MG63 (cell line): Measurements from ENCODE around the gene HUNK. TPM values are rescaled to one million over a fixed set of nuclear protein-coding genes. Genes with fewer than 3 reads are reported as not detected.

ENCODE experiments used
- DNase-seq: peaks from one replicate; pipeline ENCODE4 v3.0.0-alpha.2; 2020
- H3K27me3 ChIP-seq: fragments of 250-450 bp; sonication (Bioruptor Pico); 2 replicates; pipeline ENCODE4 v1.5.1; 2020; ENCODE audit warnings: mild to moderate bottlenecking, moderate library complexity
- H3K36me3 ChIP-seq: fragments of 250-450 bp; sonication (Bioruptor Pico); 2 replicates; pipeline ENCODE4 v1.5.1; 2020; ENCODE audit warnings: mild to moderate bottlenecking, moderate library complexity
- H3K4me3 ChIP-seq: fragments of 250-450 bp; sonication (Bioruptor Pico); 2 replicates; pipeline ENCODE4 v1.5.1; 2020; ENCODE audit warnings: mild to moderate bottlenecking, moderate library complexity
- H3K9me3 ChIP-seq: fragments of 250-450 bp; sonication (Bioruptor Pico); 2 replicates; pipeline ENCODE4 v1.5.1; 2020; ENCODE audit warnings: mild to moderate bottlenecking, moderate library complexity
- total RNA-seq: library from RNA; depleted of rRNA; stranded (reverse); fragments of >200 nt; shearing (Covaris generic); gene quantifications from 2 replicates; pipeline ENCODE4 v1.2.3, GENCODE V29; 2014; ENCODE audit warnings: low replicate concordance

HUNK gene
- total RNA-seq, 1 experiment from 2014 or later, result 0.23 TPM

DNA sequence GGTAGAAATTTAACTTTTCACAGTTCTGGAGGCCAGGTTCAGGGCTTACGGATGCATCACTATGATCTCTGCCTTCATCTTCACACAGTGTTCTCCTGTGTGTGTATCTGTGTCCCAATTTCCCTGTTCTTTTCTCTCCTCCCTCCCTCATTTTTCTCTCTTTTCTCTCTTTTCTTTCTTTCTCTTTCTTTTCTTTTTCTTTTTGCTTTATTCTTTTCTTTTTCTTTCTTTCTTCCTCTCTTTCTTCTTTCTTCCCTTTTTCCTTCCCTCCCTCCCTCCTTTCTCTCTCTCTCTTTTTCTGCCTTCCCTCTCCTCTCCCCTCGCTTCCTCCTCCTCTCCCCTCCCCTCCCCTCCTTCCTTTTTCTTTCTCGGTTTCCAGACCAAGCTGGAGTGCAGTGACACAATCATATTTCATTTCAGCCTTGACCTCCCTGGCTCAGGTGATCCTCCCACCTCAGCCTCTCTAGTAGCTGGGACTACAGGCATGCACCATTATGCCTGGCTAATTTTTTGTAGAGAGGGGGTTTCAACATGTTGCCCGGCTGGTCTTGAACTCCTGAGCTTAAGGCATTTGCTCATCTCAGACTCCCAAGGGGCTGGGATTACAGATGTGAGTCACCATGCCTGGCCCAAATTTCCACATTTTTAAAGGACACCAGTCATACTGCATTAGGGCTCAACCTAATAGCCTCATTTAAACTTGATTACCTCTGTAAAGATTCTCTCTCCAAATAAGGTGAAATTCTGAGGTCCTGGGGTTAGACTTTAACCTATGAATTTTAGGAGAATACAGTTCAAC lies 115.9 kb downstream of the HUNK start:
- peak; percentile 25 for DNase-seq
- no peaks in the 10 kb centered on the region for H3K36me3 ChIP-seq
- no peak overlapping the region for H3K4me3 ChIP-seq
- H3K27me3 ChIP-seq, result no peaks in the 10 kb centered on the region
- H3K9me3 ChIP-seq, result no peaks in the 10 kb centered on the region

DNA sequence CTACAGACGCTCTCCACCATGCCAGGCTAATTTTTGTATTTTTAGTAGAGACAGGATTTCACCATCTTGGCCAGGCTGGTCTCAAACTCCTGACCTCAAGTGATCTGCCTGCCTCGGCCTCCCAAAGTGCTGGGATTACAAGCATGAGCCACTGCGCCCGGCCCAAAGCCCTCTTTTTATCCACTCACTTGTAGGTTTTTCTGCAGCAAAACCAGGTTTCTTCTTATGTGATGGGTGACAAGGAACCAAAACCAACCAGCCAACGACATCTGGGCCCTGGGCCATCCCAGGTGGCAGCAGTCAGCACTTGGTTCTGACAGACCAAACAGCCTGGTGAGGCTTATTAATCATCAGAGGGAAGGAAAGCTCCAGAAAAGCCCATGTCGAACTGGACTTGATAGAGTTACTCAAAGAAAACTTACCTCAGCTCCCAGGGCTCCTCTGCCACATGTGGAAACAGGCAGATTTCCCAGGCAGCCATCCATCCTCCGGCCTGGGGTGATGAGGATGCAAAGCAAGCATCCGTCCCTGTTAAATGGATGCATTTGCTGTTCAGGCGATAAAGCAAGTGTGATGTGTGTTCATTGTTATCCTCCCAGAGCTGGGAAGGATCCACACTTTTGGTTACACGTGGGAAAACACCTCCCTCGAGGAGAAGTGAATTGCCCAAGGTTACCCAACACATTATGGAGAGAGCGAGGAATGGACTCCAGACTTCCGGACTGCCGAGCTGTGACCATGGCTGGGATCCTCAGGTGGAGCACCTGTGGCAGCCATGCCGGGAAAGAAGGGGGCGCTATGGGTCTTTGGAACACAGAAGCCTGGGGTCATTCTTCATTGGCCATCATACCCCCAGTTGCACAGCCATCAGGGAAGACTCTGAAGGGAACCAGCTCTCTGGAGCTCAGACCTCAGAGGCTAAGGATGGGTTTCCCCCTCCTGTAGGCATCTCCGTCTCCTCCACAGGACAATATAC lies 118.8 kb downstream of the HUNK start:
- no peaks in the 10 kb centered on the region for H3K9me3 ChIP-seq

DNA sequence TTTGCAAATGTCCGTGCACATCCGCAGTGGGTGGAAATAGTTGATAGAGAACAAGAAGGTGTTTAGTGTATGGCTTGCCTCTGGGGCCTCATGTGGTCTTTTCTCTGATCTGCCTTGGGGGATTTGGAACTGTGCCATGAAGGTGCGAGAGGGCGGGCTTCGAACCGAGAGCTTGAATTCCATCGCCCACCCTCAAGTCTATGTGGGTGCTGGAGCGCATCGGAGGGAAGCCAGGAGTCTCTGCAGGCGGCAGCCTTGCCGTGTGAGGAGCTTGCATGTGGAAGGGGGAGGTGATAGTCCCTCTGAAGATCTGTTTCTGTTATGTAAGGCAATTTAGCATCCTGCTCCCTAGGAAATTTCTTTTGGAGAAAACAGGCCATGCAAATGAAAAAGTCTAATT lies 119.6 kb downstream of the HUNK start:
- Histone ChIP-seq H3K4me3 (no peak overlapping the region), H3K9me3 (no peaks in the 10 kb centered on the region), H3K27me3 (no peaks in the 10 kb centered on the region), H3K36me3 (no peaks in the 10 kb centered on the region)
- no peak for DNase-seq

More for the DNA sequence above, 118.8 kb downstream of the HUNK start:
- Histone ChIP-seq H3K4me3 (no peak overlapping the region), H3K36me3 (no peaks in the 10 kb centered on the region), H3K27me3 (no peaks in the 10 kb centered on the region)
- peak; percentile 2 for DNase-seq

DNA sequence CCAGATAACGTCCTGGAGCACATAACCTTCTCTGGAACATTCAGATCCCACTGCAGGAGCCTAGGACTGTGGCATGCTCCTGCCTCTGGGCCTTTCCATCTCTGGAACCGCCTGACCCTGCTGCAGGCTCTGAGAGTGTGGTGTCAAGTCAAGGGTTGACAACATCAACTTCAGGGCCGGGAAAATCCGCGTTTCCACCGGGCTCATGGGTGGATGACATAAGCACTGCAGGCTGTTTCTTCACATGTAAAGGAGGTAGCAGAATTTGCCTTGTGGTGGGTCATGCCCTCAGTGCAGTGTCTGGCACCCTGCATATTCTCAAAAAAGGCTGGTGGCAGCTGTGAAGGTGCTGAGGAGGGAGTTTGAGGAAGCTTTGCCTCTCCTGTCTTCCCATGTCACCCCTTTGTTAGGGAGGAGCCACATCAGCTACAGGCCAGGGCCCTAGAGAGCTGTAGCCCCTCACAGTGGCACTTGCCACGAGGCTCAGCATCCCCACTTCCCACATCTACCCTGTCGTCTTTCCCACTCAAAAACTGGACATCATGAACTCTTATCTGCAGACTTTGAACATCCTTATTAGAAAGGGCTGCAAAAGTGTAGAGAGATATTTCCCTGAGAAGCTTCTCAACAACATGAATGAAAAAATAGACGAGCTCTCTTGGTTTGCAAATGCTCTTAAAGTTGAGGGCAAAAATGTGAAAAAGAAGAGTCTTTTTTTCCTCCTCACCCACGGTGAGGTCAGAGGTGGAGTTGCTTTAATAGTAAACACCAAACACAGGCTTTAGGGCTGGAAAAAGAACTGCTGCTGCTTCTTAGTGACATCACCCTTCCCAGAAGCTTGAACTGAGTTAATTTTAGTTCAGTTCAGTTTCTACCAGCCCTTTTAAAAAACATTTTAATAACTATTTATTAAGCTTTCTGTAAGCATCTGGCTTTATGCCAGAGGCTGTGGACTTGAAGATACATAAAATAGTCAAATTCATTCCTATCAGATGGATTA lies 121.3 kb downstream of the HUNK start:
- Histone ChIP-seq H3K4me3 (no peak overlapping the region), H3K36me3 (no peaks in the 10 kb centered on the region), H3K27me3 (no peaks in the 10 kb centered on the region), H3K9me3 (no peaks in the 10 kb centered on the region)
- no peak for DNase-seq

DNA sequence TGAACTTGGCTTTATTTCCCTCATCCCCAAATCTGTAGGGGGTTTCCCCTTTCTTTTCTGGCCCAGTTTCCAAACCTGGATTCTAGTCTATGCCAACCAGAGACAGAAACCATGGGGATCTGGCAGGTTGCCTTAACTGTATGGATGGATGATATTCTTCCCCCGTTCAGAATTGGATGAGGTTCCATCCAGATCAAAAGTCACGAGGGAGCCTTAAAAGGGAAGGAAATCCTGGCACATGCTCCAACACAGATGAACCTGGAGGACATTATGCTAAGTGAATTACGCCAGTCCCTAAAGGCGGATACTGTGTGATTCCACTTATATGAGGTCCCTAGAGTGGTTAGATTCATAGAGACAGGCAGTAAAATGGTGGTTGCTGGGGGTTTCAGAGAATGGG lies 124.4 kb downstream of the HUNK start:
- H3K4me3 ChIP-seq, result no peak overlapping the region
- no peaks in the 10 kb centered on the region for H3K9me3 ChIP-seq
- DNase-seq, result no peak
- no peaks in the 10 kb centered on the region for H3K36me3 ChIP-seq
- H3K27me3 ChIP-seq, result no peaks in the 10 kb centered on the region

DNA sequence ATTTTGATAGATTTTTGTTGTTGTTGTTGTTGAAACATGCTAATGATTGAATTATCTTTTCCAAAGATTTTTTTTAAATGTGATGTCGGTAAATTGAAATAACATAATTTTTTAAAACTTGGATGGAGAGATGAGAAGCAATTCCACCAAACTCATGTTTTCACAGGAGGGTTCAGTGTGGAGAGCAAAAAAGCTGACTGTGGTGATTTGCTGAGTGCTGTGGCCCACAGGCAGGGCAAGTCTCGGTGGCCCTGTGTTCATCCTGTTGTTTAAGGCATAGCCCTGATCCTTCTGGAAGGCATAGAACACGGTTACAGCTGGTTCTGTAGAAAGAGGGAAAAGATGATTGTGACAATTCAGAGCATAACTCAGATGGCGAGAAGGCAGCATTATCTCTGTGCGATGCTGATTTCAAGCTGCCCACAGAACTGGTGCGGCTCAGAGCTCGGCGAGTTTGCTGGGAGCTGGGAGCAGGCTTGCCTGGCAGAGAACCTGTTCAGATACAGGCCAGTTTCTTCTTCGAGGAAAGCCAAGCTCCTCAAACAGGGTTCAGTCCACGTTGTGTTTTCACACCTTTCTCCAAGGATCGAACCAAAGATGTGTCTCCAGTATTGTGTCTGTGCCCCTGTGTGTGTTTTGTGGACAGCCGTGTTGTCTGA lies 127.1 kb downstream of the HUNK start:
- DNase-seq, result no peak
- H3K4me3 ChIP-seq, result no peak overlapping the region
- H3K27me3 ChIP-seq, result no peaks in the 10 kb centered on the region
- no peaks in the 10 kb centered on the region for H3K36me3 ChIP-seq
- H3K9me3 ChIP-seq, result no peaks in the 10 kb centered on the region

DNA sequence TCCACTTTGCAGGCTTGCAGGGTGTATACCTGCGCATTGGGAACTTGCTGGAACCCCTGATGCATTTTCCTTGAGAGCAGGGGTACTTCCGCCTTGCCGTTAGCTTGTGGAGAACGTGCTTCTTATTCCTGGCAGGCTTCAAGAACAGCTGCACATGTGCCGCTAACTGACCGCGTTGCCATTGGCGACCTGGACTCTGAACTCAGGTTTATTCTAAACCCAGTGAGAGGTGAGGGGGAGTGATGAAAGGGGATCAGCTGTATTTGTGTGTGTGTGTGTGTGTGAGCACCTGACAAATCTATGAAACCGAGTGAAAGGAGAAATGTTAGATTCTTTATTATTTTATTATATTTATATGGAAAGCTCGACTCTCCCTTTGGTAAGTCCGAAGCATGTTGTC lies 128.6 kb downstream of the HUNK start:
- Histone ChIP-seq H3K9me3 (no peaks in the 10 kb centered on the region), H3K36me3 (no peaks in the 10 kb centered on the region), H3K27me3 (no peaks in the 10 kb centered on the region), H3K4me3 (no peak overlapping the region)
- DNase-seq, result no peak

DNA sequence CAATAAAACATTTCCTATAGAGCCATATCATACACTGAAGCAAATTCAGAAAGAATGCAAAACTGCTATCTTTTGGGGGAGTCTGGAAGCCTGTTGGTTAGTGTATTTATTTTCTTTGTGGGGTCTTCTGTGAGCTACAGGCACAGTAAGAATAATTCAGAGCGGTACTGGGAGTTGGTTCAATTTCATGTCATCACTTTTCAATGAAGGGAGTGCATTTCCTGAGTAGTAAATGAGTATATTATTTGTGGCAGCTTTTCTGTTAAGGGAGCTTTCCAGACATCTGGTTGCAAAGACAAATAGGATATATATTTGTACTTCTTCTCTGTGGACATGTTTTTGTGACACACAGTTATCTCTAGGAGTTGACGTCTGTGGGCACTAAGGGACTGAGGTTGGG lies 130.6 kb downstream of the HUNK start:
- DNase-seq, result no peak
- Histone ChIP-seq H3K9me3 (no peaks in the 10 kb centered on the region), H3K4me3 (no peak overlapping the region), H3K27me3 (no peaks in the 10 kb centered on the region), H3K36me3 (no peaks in the 10 kb centered on the region)

DNA sequence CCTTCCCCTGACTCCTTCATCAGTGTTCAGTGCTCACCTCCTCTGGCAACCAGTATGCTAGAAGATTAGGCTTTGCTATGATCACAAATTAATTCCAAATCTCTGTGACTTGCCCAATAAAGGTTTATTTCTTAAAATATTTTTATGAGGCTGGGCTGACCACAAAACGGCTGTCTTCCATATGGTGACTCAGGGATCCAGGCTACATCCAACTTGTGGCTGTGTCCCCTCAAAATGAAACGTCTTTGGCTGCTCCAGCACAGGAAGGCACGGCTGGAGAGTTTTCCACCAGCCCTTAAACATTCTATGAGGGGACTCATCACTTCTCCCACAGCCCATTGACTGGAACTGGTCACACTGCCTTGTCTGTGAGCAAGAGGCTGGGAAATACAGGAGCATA lies 131.5 kb downstream of the HUNK start:
- no peaks in the 10 kb centered on the region for H3K36me3 ChIP-seq
- no peak for DNase-seq
- no peak overlapping the region for H3K4me3 ChIP-seq
- H3K9me3 ChIP-seq, result no peaks in the 10 kb centered on the region
- no peaks in the 10 kb centered on the region for H3K27me3 ChIP-seq

DNA sequence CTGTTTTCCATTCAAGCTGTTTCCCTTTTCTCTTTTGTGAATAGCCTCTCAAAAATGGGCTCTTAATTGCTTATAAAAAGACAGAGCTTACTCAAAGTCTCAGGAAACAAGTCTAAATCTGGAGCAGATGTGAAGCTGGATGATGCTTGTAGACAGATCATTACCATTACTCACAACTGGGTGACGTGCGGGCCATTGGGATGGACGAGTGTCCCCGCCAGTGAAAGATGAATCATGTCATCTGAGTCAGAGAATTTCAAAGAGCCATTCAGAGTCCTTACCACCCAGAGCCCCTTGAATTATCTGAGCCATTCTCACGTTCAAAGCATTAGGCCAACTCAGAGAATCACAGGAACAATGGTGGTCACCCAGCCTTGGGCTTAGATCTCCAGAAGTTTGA lies 134.6 kb downstream of the HUNK start:
- Histone ChIP-seq H3K27me3 (no peaks in the 10 kb centered on the region), H3K9me3 (no peaks in the 10 kb centered on the region), H3K36me3 (no peaks in the 10 kb centered on the region), H3K4me3 (no peak overlapping the region)
- DNase-seq, result peak; percentile 79

DNA sequence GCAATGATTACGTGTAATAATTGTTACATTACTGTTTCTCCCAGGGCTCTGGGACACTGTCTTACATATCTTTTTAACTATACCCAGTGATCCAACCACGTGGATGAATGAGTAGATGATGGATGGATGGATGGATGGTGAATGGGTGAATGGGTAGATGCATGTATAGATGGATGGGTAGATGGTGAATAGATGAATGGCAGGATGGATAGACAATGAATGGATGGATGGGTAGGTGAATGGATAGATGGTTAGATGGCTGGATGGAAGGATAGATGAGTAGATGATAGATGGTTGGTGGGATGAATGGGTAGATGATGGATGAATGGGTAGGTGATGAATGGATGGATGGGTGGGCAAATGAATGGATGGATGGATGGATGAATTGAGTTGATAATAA lies 135.9 kb downstream of the HUNK start:
- no peak overlapping the region for H3K4me3 ChIP-seq
- no peaks in the 10 kb centered on the region for H3K9me3 ChIP-seq
- no peaks in the 10 kb centered on the region for H3K36me3 ChIP-seq
- no peaks in the 10 kb centered on the region for H3K27me3 ChIP-seq
- no peak for DNase-seq

DNA sequence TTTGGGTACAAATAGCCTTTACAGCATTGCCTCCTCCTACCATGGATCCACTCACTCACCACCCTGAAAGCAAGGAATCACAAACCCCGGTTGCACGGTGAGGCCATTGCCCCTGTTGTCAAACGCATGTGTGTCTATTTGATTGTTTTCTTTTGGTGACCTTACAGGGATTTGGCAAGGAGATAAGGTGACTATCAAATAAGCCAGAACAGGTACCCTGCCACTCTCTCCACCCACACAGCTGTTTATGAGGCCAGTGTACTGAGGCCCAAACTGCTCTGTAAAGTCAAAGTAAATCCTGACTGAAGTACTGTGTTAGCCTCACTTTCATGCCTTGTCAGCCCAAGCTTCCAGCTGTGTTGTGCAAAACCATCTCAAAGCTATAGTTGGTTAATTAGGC lies 136.4 kb downstream of the HUNK start:
- Histone ChIP-seq H3K27me3 (no peaks in the 10 kb centered on the region), H3K9me3 (no peaks in the 10 kb centered on the region), H3K4me3 (no peak overlapping the region), H3K36me3 (no peaks in the 10 kb centered on the region)
- no peak for DNase-seq

DNA sequence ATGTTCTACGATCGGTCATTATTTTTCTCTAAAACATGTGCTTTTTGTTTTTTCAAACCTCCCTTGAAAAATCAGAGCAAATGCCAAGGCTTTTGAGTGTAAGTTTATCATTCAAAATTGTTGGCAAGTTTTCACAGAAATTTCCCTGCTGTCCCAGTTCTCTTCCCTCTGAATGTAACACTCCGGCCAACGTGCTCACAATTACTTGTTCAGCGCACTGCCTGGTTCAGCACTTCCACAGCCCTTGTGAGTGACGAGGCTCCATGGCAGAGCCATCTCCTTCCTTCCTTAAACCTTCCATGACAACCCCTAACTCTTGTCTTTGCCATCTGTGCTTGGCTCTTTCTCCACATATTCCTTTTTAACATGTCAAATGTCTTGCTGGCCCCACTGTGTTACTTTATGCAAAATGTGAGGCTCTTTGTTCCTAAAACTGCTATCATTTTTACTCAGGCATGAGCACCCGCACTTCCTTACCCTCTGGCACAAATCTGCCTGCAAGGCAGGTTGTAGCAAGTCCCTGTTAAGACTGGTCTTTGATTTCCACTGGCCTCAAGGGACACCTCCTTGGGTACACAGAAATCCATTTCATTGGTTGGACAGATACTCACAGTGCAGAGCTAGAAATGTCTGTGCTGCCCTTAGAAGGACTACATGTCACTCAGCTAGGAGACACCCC lies 142.8 kb downstream of the HUNK start:
- H3K36me3 ChIP-seq, result no peaks in the 10 kb centered on the region
- no peak overlapping the region for H3K4me3 ChIP-seq
- DNase-seq, result no peak
- H3K9me3 ChIP-seq, result no peaks in the 10 kb centered on the region
- no peaks in the 10 kb centered on the region for H3K27me3 ChIP-seq

DNA sequence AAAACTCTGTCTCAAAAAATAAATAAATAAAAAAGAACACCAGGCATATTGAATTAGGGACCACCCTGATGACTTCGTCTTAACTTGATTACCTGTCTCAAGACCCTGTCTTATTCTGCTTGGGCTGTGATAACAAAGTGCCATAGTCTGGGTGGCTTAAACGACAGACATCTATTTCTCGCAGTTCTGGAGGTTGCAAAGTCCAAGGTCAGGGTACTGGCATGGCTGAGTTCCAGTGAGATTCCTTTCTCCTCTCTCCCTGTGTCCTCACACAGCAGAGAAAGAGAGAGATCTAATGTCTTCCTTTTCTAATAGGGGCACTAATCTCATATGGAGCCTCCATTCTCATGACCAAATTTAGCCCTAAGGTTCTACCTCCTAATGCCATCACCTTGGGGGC lies 145.6 kb downstream of the HUNK start:
- Histone ChIP-seq H3K27me3 (no peaks in the 10 kb centered on the region), H3K4me3 (no peak overlapping the region), H3K9me3 (no peaks in the 10 kb centered on the region), H3K36me3 (no peaks in the 10 kb centered on the region)
- no peak for DNase-seq

DNA sequence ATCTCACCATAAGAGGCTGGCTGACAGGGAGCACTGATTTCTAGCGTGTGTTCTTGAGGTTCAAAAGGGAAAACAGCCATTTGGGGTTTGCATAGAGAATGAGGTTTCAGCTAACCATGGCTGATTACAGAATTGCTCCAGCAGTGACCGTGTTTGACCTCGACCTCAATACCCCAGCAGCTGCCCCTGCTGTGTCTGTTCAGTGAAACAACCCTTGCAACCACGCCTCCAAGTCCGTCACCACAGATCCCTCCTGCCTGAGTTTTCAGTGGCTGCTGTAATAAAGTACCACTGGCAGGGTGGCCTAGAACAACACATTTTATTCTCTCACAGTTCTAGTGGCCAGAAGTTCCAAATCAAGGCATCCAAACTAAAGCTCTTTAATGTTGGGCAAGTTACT lies 147.7 kb downstream of the HUNK start:
- no peak for DNase-seq
- no peaks in the 10 kb centered on the region for H3K36me3 ChIP-seq
- no peaks in the 10 kb centered on the region for H3K9me3 ChIP-seq
- H3K27me3 ChIP-seq, result no peaks in the 10 kb centered on the region
- no peak overlapping the region for H3K4me3 ChIP-seq
